Urothelium cell line (cell line): ENCODE data around the gene ESRP2.

Source experiments
- DNase-seq: peaks from one replicate; pipeline ENCODE4 v3.0.0; 2011; ENCODE audit warnings: low spot score, mixed read lengths
- FAIRE-seq: peaks from 2 replicates; lab custom pipeline; 2011; peaks lifted over from hg19 to GRCh38; lab: Jason Lieb, UNC

Gene ESRP2

GRCh38 chr16:68264128-68265077 is 28.5 kb upstream of the ESRP2 start, which contains the start of gene SLC7A6:
Gene SLC7A6, plus strand, starts transcription at chr16:68264526. Its CDS starts 10,201 bp downstream, at chr16:68274727.
- DNase-seq (peak; percentile 92), FAIRE-seq (peak; percentile 40)

GRCh38 chr16:68263559-68264127 is 27.7 kb upstream of the ESRP2 start:
- DNase-seq (no peak), FAIRE-seq (no peak)

- DNase-seq (no peak), FAIRE-seq (no peak)
Observed at GRCh38 chr16:68259007-68259825, 23.3 kb upstream of the ESRP2 start.

- DNase-seq (no peak), FAIRE-seq (no peak)
Observed at GRCh38 chr16:68257906-68258800, 22.2 kb upstream of the ESRP2 start.

- no peak for FAIRE-seq
- no peak for DNase-seq
Observed at GRCh38 chr16:68257251-68257905, 21.5 kb upstream of the ESRP2 start.

- no peak for FAIRE-seq
- no peak for DNase-seq
Observed at GRCh38 chr16:68255712-68256111, 19.8 kb upstream of the ESRP2 start.

GRCh38 chr16:68253721-68254120 is 17.8 kb upstream of the ESRP2 start:
- FAIRE-seq: no peak
- no peak for DNase-seq

- no peak for FAIRE-seq
- DNase-seq: no peak
Observed at GRCh38 chr16:68252383-68252782, 16.5 kb upstream of the ESRP2 start.

- FAIRE-seq: no peak
- no peak for DNase-seq
Observed at GRCh38 chr16:68251832-68252231, 15.9 kb upstream of the ESRP2 start.

- no peak for DNase-seq
Observed at GRCh38 chr16:68250951-68251350, 15.0 kb upstream of the ESRP2 start.

GRCh38 chr16:68249371-68249770 is 13.4 kb upstream of the ESRP2 start:
- DNase-seq (no peak), FAIRE-seq (no peak)

More at GRCh38 chr16:68250951-68251350, 15.0 kb upstream of the ESRP2 start:
- no peak for FAIRE-seq

- FAIRE-seq (no peak), DNase-seq (no peak)
Observed at GRCh38 chr16:68247932-68248331, 12.0 kb upstream of the ESRP2 start.

GRCh38 chr16:68247400-68247799 is 11.5 kb upstream of the ESRP2 start:
- DNase-seq: no peak
- no peak for FAIRE-seq

- FAIRE-seq (no peak), DNase-seq (no peak)
Observed at GRCh38 chr16:68246666-68247065, 10.7 kb upstream of the ESRP2 start.

GRCh38 chr16:68246121-68246520 is 10.2 kb upstream of the ESRP2 start:
- DNase-seq: no peak

GRCh38 chr16:68244903-68245853 is 9.3 kb upstream of the ESRP2 start, which contains the start of gene PLA2G15:
Gene PLA2G15, plus strand, starts transcription at chr16:68245373. Its CDS starts 54 bp downstream, at chr16:68245427.
- DNase-seq: peak; percentile 97
- FAIRE-seq: no peak

More at GRCh38 chr16:68246121-68246520, 10.2 kb upstream of the ESRP2 start:
- no peak for FAIRE-seq

- FAIRE-seq: no peak
- DNase-seq: no peak
Observed at GRCh38 chr16:68244481-68244902, 8.6 kb upstream of the ESRP2 start.
